GM19324 (cell line): ENCODE data around the gene CRYGD.
A peak's percentile ranks its signal among the peaks of the same experiment; 100 is the strongest.
"Not testable (repeated sequence)": the region's sequence is repeated elsewhere in the genome, so short reads cannot be mapped to it uniquely, and the experiment has no call there.

Experiments used
- ATAC-seq: cut with Tn5 transposase; IDR thresholded peaks from one replicate; pipeline ENCODE4 v1.9.1; 2021; ENCODE audit warnings: mild to moderate bottlenecking, moderate library complexity; ENCODE audit not compliant: unreplicated experiment, low FRiP score

Gene CRYGD

GRCh38 chr2:208124013-208124715 lies at the start of gene CRYGD:
CRYGD (minus strand) TSS chr2:208124524; CDS start chr2:208124473, 51 bp downstream.
- ATAC-seq: peak; percentile 42

- ATAC-seq: no peak
These were observed 47.8 kb upstream of the CRYGD start for GRCh38 chr2:208172125-208172524.

- ATAC-seq: no peak
These were observed 40.8 kb upstream of the CRYGD start for GRCh38 chr2:208164951-208165755.

- no peak for ATAC-seq
These were observed 39.2 kb upstream of the CRYGD start, which contains the start of gene CRYGA for GRCh38 chr2:208163489-208163888. CRYGA (minus strand) TSS chr2:208163589; CDS start chr2:208163556, 33 bp downstream.

GRCh38 chr2:208156439-208156838 lies 32.1 kb upstream of the CRYGD start:
- ATAC-seq: no peak

GRCh38 chr2:208153156-208153555 lies 28.8 kb upstream of the CRYGD start:
- ATAC-seq: no peak

- no peak for ATAC-seq
These were observed 26.6 kb upstream of the CRYGD start for GRCh38 chr2:208150956-208151355.

- no peak for ATAC-seq
These were observed 25.8 kb upstream of the CRYGD start for GRCh38 chr2:208150094-208150493.

GRCh38 chr2:208148803-208149202 lies 24.5 kb upstream of the CRYGD start:
- no peak for ATAC-seq

GRCh38 chr2:208147759-208148158 lies 23.4 kb upstream of the CRYGD start:
- ATAC-seq: no peak

- no peak for ATAC-seq
These were observed 22.7 kb upstream of the CRYGD start for GRCh38 chr2:208147008-208147407.

GRCh38 chr2:208146006-208146405 lies 21.7 kb upstream of the CRYGD start, which contains the start of gene CRYGB:
CRYGB (minus strand) TSS chr2:208146158; CDS start chr2:208146120, 38 bp downstream.
- no peak for ATAC-seq

- no peak for ATAC-seq
These were observed 18.8 kb upstream of the CRYGD start for GRCh38 chr2:208142925-208143799.

GRCh38 chr2:208142240-208142924 lies 18.1 kb upstream of the CRYGD start:
- no peak for ATAC-seq

- ATAC-seq: no peak
These were observed 15.1 kb upstream of the CRYGD start for GRCh38 chr2:208139447-208139846.

- ATAC-seq: not testable (repeated sequence)
These were observed 14.0 kb upstream of the CRYGD start for GRCh38 chr2:208138334-208138733.

GRCh38 chr2:208136716-208137094 lies 12.4 kb upstream of the CRYGD start:
- ATAC-seq: no peak

GRCh38 chr2:208135794-208136715 lies 11.7 kb upstream of the CRYGD start:
- ATAC-seq: no peak
